T-helper 17 cell (primary cell): ENCODE results near the gene GGT6. TPM values are rescaled to one million over a fixed set of nuclear protein-coding genes. Genes with fewer than 3 reads are reported as not detected.

Experiments
- ATAC-seq: fragments of 150-1000 bp; cut with Tn5 transposase; 2 replicates; pipeline ENCODE4 v1.10.0; 2021; ENCODE audit warnings: mild to moderate bottlenecking, moderate library complexity
- DNase-seq, 3 donors: peaks; one replicate each; pipeline versions ENCODE4 v3.0.0 to v3.0.0-alpha.2; 2020 to 2021
- H3K9me3 ChIP-seq: one replicate; pipeline ENCODE4 v1.7.0; 2013; ENCODE audit warnings: low read length, mild to moderate bottlenecking; ENCODE audit not compliant: control insufficient read depth, poor library complexity, severe bottlenecking
- H3K27ac Mint-ChIP-seq: one replicate; pipeline ENCODE4 v1.8.0; 2022; ENCODE audit warnings: mild to moderate bottlenecking, moderate library complexity, mixed read lengths
- H3K27me3 Mint-ChIP-seq: one replicate; pipeline ENCODE4 v1.8.0; 2022; ENCODE audit warnings: mixed read lengths
- H3K36me3 Mint-ChIP-seq: one replicate; pipeline ENCODE4 v1.8.0; 2022; ENCODE audit warnings: low read depth, mixed read lengths
- H3K4me1 Mint-ChIP-seq: one replicate; pipeline ENCODE4 v1.8.0; 2022; ENCODE audit warnings: mild to moderate bottlenecking, mixed read lengths
- H3K4me3 Mint-ChIP-seq: one replicate; pipeline ENCODE4 v1.8.0; 2022; ENCODE audit warnings: mild to moderate bottlenecking, moderate library complexity, mixed read lengths
- total RNA-seq, 4 donors: library from RNA in 2 of 4; stranded (reverse) in 2 of 4; gene quantifications; one replicate each; pipeline ENCODE4 v1.2.3 and lab custom pipeline; 2022 to 2026

The GGT6 gene
- total RNA-seq, 2 donors from 2014 or later: not detected

DNA sequence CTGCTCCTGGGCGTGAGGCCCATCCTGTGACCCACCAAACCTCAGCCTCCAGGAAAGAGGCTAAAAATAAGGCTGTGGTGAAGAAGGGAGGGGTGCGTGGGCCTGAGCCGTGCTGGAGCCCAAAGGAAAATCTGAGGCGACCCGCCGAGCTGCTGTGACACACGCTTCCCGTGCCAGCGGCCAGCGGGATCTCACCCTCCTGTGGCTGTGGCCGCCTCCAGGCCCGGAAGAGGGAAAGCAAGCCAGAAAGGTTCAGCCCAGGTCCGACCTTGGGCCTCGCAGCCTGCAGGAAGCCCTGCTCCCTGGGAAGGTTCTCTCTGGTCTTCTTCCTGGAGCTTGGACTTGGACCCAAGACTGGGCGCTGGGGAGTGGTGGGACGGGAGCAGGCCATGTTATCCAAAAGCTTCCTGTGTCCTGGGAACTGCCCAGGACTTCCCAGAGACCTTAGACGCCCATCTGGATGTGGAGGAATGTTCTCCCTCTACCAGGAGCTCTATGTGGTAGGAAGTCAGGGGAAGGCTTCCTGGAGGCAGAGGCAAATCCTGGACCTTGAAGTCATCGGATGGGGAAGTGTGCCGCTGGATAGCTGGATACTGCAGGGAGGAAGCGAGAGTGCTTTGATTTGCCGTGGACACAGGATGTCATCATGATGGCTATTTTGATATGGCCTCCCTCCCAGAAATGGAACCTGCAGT is 50.3 kb downstream of the GGT6 start:
- Mint-ChIP-seq H3K36me3 (no peaks in the 10 kb centered on the region), H3K27me3 (peaks cover 10% of the 10 kb centered on the region), H3K4me3 (peak overlapping the region; percentile 41), H3K4me1 (peaks cover 14% of the 10 kb centered on the region), H3K27ac (no peak overlapping the region)
- DNase-seq: no peak
- H3K9me3 ChIP-seq: no peaks in the 10 kb centered on the region
- no peak for ATAC-seq

DNA sequence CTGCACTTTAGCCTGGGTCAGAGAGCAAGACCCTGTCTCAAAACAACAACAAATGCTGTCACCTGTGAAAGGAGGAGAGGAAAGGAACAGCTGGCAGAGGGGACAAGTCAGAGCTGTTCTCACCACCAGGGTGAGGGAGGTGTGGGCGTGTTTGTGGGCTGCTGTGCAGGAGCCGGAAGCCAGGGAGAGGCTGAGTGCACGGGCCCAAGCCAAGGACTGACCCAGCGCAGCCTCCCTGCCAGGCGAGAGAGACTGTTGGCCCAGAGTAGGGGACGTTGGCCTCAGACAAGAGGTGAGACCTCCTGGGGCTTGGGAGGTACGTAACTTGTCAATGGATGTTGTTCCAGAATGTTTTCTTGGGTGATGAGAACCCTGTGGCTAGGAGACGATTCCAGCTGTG is 51.0 kb downstream of the GGT6 start:
- Mint-ChIP-seq H3K27ac (peak overlapping the region; percentile 87), H3K36me3 (no peaks in the 10 kb centered on the region), H3K27me3 (peaks cover 12% of the 10 kb centered on the region), H3K4me1 (peaks cover 19% of the 10 kb centered on the region), H3K4me3 (peak overlapping the region; percentile 41)
- DNase-seq (no peak), ATAC-seq (peak; percentile 50)
- no peaks in the 10 kb centered on the region for H3K9me3 ChIP-seq

DNA sequence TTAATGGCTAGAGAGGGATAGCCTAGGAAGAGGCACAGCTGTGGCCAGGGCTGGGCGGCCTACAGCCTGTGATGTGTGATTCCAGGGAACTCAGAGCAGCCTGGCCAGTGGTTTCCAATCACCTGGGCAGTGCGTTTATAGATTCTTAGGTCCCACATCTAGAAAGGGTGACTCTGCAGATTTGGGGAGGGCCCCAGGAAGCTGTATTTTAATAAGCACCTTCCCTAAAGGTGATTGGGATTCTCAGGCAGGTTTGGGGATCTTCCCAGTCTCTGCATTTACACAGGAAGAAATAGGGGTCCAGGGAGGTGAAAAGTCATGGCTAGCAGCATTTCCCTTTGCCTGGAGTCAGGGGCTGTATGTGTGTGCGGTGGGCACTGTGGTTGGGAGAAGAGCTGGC is 52.2 kb downstream of the GGT6 start:
- ATAC-seq (no peak), DNase-seq (no peak)
- H3K27me3 Mint-ChIP-seq: peaks cover 20% of the 10 kb centered on the region
- H3K27ac Mint-ChIP-seq: peak overlapping the region; percentile 87
- H3K36me3 Mint-ChIP-seq: no peaks in the 10 kb centered on the region
- H3K4me3 Mint-ChIP-seq: no peak overlapping the region
- peaks cover 25% of the 10 kb centered on the region for H3K4me1 Mint-ChIP-seq
- H3K9me3 ChIP-seq: no peaks in the 10 kb centered on the region

DNA sequence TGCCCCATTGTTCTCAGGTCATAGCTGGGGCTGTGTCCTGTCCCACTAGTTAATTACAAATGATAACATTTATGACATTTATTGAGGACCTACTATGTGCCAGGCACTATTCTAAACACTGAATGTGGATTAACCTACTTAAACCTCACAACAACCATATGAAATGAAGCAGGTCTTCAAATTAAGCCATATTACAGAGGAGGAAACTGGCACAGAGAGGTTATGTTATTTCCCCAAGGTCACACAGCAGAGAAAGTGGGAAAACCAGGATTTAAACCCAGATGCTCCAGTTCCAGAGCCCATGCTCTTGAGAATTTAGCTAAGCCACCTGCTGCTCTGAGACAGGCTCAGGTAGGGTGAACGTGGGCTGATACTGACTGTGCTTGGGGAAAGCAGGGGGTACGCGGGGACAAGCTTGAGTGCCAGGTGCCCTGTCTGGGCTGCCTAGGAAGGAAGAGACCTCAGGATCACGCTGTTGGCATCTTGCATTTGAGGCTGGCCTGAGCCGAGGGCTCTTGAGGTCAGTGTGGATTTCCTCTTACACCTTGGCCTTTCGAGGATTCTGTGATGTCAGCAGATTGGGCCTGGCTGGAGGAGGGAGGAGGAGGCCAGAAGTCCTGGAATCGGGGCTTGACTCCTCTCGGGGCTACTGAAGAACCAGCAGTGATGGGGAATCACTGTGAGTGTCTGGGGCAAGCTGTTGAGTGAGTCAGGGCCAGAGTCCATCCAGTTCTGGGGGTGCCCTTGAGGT is 52.8 kb downstream of the GGT6 start:
- DNase-seq (no peak), ATAC-seq (no peak)
- H3K36me3 Mint-ChIP-seq: peaks cover 2% of the 10 kb centered on the region
- peaks cover 25% of the 10 kb centered on the region for H3K4me1 Mint-ChIP-seq
- H3K27me3 Mint-ChIP-seq: peaks cover 25% of the 10 kb centered on the region
- H3K9me3 ChIP-seq: no peaks in the 10 kb centered on the region
- H3K27ac Mint-ChIP-seq: no peak overlapping the region
- no peak overlapping the region for H3K4me3 Mint-ChIP-seq

Other genes starting within 250 kb of the GGT6 start
- 10 to 100 TPM; 64.6 to 72.7 TPM for gene UBE2G1, start 193.9 kb downstream of the GGT6 start, total RNA-seq
- 1 to 10 TPM; 1.8 to 1.9 TPM for gene SPNS3, start 126.6 kb downstream of the GGT6 start, total RNA-seq
- under 1 TPM; 0.22 to 0.73 TPM for gene SPNS2, start 61.7 kb downstream of the GGT6 start, total RNA-seq
- gene MYBBP1A, start 5.2 kb downstream of the GGT6 start, total RNA-seq: 10 to 100 TPM; 63.8 to 64.4 TPM
- not detected for gene SMTNL2, start 24.0 kb upstream of the GGT6 start, total RNA-seq
- gene ALOX15, start 81.1 kb upstream of the GGT6 start, total RNA-seq: under 1 TPM in 1 of 2 donors, not detected in 1; 0.13 TPM
- gene PELP1, start 143.6 kb upstream of the GGT6 start, total RNA-seq: 10 to 100 TPM; 38.0 to 44.9 TPM
- gene ARRB2, start 150.1 kb upstream of the GGT6 start, total RNA-seq: 100 to 1,000 TPM; 220 to 255 TPM
- 1 to 10 TPM; 5.9 to 9.3 TPM for gene MED11, start 170.9 kb upstream of the GGT6 start, total RNA-seq
- 1 to 10 TPM; 1.0 to 1.6 TPM for gene ZMYND15, start 179.3 kb upstream of the GGT6 start, total RNA-seq
- gene CXCL16, start 179.4 kb upstream of the GGT6 start, total RNA-seq: 10 to 100 TPM; 10.3 to 15.3 TPM
- not detected for gene TM4SF5, start 211.3 kb upstream of the GGT6 start, total RNA-seq
- not detected for gene VMO1, start 225.8 kb upstream of the GGT6 start, total RNA-seq
- gene GLTPD2, start 228.4 kb upstream of the GGT6 start, total RNA-seq: under 1 TPM in 1 of 2 donors, not detected in 1; 0.34 TPM
- 10 to 100 TPM; 54.3 to 59.7 TPM for gene PSMB6, start 235.6 kb upstream of the GGT6 start, total RNA-seq
- 10 to 100 TPM; 30.6 to 32.8 TPM for gene PLD2, start 246.6 kb upstream of the GGT6 start, total RNA-seq